Hepatocyte (in vitro differentiated cells): ENCODE results near the gene PLEKHA6.

Experiments used
- EZH2 ChIP-seq: fragments of 200-600 bp; sonication (generic); IDR thresholded peaks from 2 replicates; pipeline ENCODE4 v1.6.1; 2016; ENCODE audit warnings: antibody characterized with exemption, mild to moderate bottlenecking, borderline replicate concordance
- EZH2phosphoT487 ChIP-seq: fragments of 200-600 bp; sonication (generic); IDR thresholded peaks from one replicate; pipeline ENCODE4 v1.6.1; 2018; ENCODE audit warnings: antibody characterized with exemption, mild to moderate bottlenecking, low read depth, moderate library complexity; ENCODE audit not compliant: unreplicated experiment, severe bottlenecking
- TF ChIP-seq, protein P1 (sequence below): fragments of 200-600 bp; sonication (generic); IDR thresholded peaks from 2 replicates; pipeline ENCODE4 v1.5.1; 2016; ENCODE audit warnings: antibody characterized with exemption, mild to moderate bottlenecking; ENCODE audit not compliant: poor library complexity

DNA sequence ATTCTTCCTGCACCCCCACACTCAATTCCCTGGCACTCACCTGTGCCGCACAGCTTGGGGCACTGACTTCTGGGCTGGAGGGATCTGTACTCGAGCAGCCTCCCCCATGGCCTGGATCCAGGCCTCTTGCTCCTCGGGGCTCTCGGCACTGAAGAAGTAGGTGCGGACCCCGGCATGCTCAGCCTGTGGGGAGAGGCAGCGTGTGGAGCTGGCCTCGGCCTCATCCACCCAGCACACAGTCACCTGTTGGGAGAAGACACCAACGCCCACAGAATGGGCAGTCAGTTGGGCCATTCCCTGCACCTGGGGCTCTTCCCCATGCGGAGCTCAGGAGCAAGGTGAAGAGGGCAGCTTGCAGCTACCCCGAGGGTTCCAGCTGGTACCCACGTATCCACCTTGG is 98.5 kb downstream of the PLEKHA6 start:
- TF ChIP-seq, protein P1, sequence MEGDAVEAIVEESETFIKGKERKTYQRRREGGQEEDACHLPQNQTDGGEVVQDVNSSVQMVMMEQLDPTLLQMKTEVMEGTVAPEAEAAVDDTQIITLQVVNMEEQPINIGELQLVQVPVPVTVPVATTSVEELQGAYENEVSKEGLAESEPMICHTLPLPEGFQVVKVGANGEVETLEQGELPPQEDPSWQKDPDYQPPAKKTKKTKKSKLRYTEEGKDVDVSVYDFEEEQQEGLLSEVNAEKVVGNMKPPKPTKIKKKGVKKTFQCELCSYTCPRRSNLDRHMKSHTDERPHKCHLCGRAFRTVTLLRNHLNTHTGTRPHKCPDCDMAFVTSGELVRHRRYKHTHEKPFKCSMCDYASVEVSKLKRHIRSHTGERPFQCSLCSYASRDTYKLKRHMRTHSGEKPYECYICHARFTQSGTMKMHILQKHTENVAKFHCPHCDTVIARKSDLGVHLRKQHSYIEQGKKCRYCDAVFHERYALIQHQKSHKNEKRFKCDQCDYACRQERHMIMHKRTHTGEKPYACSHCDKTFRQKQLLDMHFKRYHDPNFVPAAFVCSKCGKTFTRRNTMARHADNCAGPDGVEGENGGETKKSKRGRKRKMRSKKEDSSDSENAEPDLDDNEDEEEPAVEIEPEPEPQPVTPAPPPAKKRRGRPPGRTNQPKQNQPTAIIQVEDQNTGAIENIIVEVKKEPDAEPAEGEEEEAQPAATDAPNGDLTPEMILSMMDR, result no peak
- TF ChIP-seq EZH2 (no peak), EZH2phosphoT487 (no peak)
